NCI-H2227 (cell line): Measurements from ENCODE around the gene MLKL.
"Not testable (repeated sequence)": the region's sequence is repeated elsewhere in the genome, so short reads cannot be mapped to it uniquely, and the experiment has no call there.

ENCODE experiments used
- DNase-seq: peaks from one replicate; lab custom pipeline; 2025; ENCODE audit not compliant: unreplicated experiment; lab: John Stamatoyannopoulos, UW

MLKL gene

GRCh38 chr16:74700116-74700437 lies 585 bp downstream of the MLKL start:
- no peak for DNase-seq

GRCh38 chr16:74699666-74700065 lies 996 bp downstream of the MLKL start:
- no peak for DNase-seq

- DNase-seq = no peak
Measured at GRCh38 chr16:74698222-74698621, 2.4 kb downstream of the MLKL start.

- peak; percentile 84 for DNase-seq
Measured at GRCh38 chr16:74695450-74696422, 4.9 kb downstream of the MLKL start.

GRCh38 chr16:74691093-74691855 lies 9.4 kb downstream of the MLKL start:
- no peak for DNase-seq

GRCh38 chr16:74682556-74682955 lies 18.1 kb downstream of the MLKL start:
- DNase-seq = no peak

- no peak for DNase-seq
Measured at GRCh38 chr16:74680681-74681080, 20.0 kb downstream of the MLKL start.

- DNase-seq = no peak
Measured at GRCh38 chr16:74679983-74680382, 20.7 kb downstream of the MLKL start.

- no peak for DNase-seq
Measured at GRCh38 chr16:74677868-74678267, 22.8 kb downstream of the MLKL start.

GRCh38 chr16:74673876-74674275 lies 26.8 kb downstream of the MLKL start:
- DNase-seq = no peak

GRCh38 chr16:74668877-74669276 lies 31.8 kb downstream of the MLKL start:
- not testable (repeated sequence) for DNase-seq

- peak; percentile 35 for DNase-seq
Measured at GRCh38 chr16:74667255-74667700, 33.4 kb downstream of the MLKL start.

GRCh38 chr16:74666425-74667254 lies 34.0 kb downstream of the MLKL start, which contains the start of gene RFWD3:
Gene RFWD3 (minus strand): TSS chr16:74666877. CDS start chr16:74661449, 5,428 bp downstream.
- DNase-seq = peak; percentile 96

GRCh38 chr16:74666010-74666421 lies 34.6 kb downstream of the MLKL start:
- DNase-seq = no peak

- DNase-seq = no peak
Measured at GRCh38 chr16:74661064-74661463, 39.6 kb downstream of the MLKL start.

- no peak for DNase-seq
Measured at GRCh38 chr16:74660383-74660782, 40.3 kb downstream of the MLKL start.

GRCh38 chr16:74659041-74659440 lies 41.6 kb downstream of the MLKL start:
- no peak for DNase-seq

- no peak for DNase-seq
Measured at GRCh38 chr16:74657870-74658642, 42.6 kb downstream of the MLKL start.

GRCh38 chr16:74654536-74655050 lies 46.1 kb downstream of the MLKL start:
- DNase-seq = no peak

GRCh38 chr16:74652883-74653282 lies 47.8 kb downstream of the MLKL start:
- not testable (repeated sequence) for DNase-seq
